Esophagus muscularis mucosa (tissue), 4 donors: Measurements from ENCODE around the gene CYB561. TPM values are rescaled to one million over a fixed set of nuclear protein-coding genes. Genes with fewer than 3 reads are reported as not detected.

Experiments used
- DNase-seq: peaks from one replicate; pipeline ENCODE4 v3.0.0-alpha.2; 2017; ENCODE audit errors: extremely low spot score
- H3K27ac ChIP-seq, 4 donors: fragments of 200-600 bp; sonication (generic); replicated peaks in 1 of 4; 1 replicate in 3 of 4; 2 replicates in 1 of 4; pipeline ENCODE4 v1.5.1; 2016 to 2019; ENCODE audit warnings: mild to moderate bottlenecking in 1 of 4
- H3K27me3 ChIP-seq, 4 donors: fragments of 200-600 bp; sonication (generic); one replicate each; pipeline versions ENCODE4 v1.5.1 to v1.6.0; 2016 to 2019
- H3K36me3 ChIP-seq, 4 donors: fragments of 200-600 bp; sonication (generic); one replicate each; pipeline ENCODE4 v1.5.1; 2016 to 2019
- H3K4me1 ChIP-seq, 4 donors: fragments of 200-600 bp; sonication (generic); one replicate each; pipeline ENCODE4 v1.5.1; 2016 to 2019
- H3K4me3 ChIP-seq, 4 donors: fragments of 200-600 bp; sonication (generic); 1 replicate in 2 of 4; 2 replicates in 2 of 4; pipeline ENCODE4 v1.5.1; 2016 to 2019; ENCODE audit warnings: mild to moderate bottlenecking in 4 of 4, moderate library complexity in 1 of 4
- H3K9me3 ChIP-seq, 4 donors: fragments of 200-600 bp; sonication (generic); 1 replicate in 3 of 4; 2 replicates in 1 of 4; pipeline ENCODE4 v1.5.1; 2016 to 2019
- CTCF ChIP-seq, 3 experiments: fragments of 200-600 bp in 2 of 3; fragments of 450-650 bp in 1 of 3; sonication (generic) in 2 of 3; IDR thresholded peaks; one replicate each; pipeline ENCODE4 v1.5.1; 2017 to 2019; ENCODE audit warnings: antibody characterized with exemption in 3 of 3, mild to moderate bottlenecking in 2 of 3, moderate library complexity in 1 of 3
- EP300 ChIP-seq: sonication (generic); formaldehyde crosslinking; IDR thresholded peaks from one replicate; pipeline ENCODE4 v1.6.1; 2017; ENCODE audit warnings: antibody characterized with exemption
- POLR2A ChIP-seq: fragments of 450-650 bp; IDR thresholded peaks from one replicate; pipeline ENCODE4 v1.6.1; 2017; ENCODE audit warnings: antibody characterized with exemption, moderate library complexity, mild to moderate bottlenecking, low read depth
- POLR2AphosphoS5 ChIP-seq, 2 donors: sonication (generic); formaldehyde crosslinking; IDR thresholded peaks; one replicate each; pipeline ENCODE4 v1.6.1; 2017; ENCODE audit warnings: antibody characterized with exemption in 2 of 2
- WGBS: methylation state at CpG from one replicate; pipeline ENCODE4 v1.1.5; 2018; 5-methylcytosine and 5-hydroxymethylcytosine counted together
- intact Hi-C: fragments of 100-400 bp; cut with DNase I; formaldehyde crosslinking; loops from one replicate; pipeline ENCODE4 v1.15.1; 2023
- total RNA-seq, 4 donors: library from RNA; depleted of rRNA; stranded (reverse); fragments of >200 nt; gene quantifications; one replicate each; pipeline versions ENCODE4 v1.1.0 to v1.2.1, GENCODE V29; 2016

CYB561 gene
- total RNA-seq, 4 donors from 2014 or later = 8.8 to 17.0 (median 13.2) TPM

- WGBS = 12% methylated on average over 18 of the region's 44 CpGs
- peak overlapping the region in 2 of 4 donors; percentile 23 to 25 for H3K27ac ChIP-seq
- H3K9me3 ChIP-seq = no peaks in the 10 kb centered on the region
- TF ChIP-seq CTCF (IDR thresholded peaks at IDR 0.05) = no peak
- no peak for TF ChIP-seq EP300
- TF ChIP-seq POLR2A = no peak
- no peak for TF ChIP-seq POLR2AphosphoS5 (IDR thresholded peaks at IDR 0.05)
- peaks cover 0 to 72% (median 22%) of the 10 kb centered on the region in 4 donors for H3K27me3 ChIP-seq
- H3K36me3 ChIP-seq = peaks cover 0 to 3% (median 0%) of the 10 kb centered on the region in 4 donors
- H3K4me1 ChIP-seq = peaks cover 33 to 49% (median 43%) of the 10 kb centered on the region in 4 donors
- no peak for DNase-seq
- H3K4me3 ChIP-seq = peak overlapping the region; percentile 60 to 72 (median 65)
- intact Hi-C loops = loop anchor here (5.0 kb wide), 1 partner anchor 40 kb away; no protein-coding TSS in a partner anchor
Observed at GRCh38 chr17:63477480-63478440, 31.7 kb upstream of the CYB561 start.

- Histone ChIP-seq H3K27me3 (peaks cover 0 to 65% (median 22%) of the 10 kb centered on the region in 4 donors), H3K27ac (peak within 1 kb of the TSS; percentile 13 to 41 (median 24)), H3K4me3 (peak within 1 kb of the TSS; percentile 60 to 72 (median 65)), H3K4me1 (peaks cover 33 to 49% (median 43%) of the 10 kb centered on the region in 4 donors), H3K9me3 (no peaks in the 10 kb centered on the region), H3K36me3 (no peaks in the 10 kb centered on the region)
- TF ChIP-seq POLR2AphosphoS5 (IDR thresholded peaks at IDR 0.05) (no peak), CTCF (IDR thresholded peaks at IDR 0.05) (no peak), POLR2A (no peak), EP300 (no peak)
- no peak for DNase-seq
- intact Hi-C loops = loop anchor here (5.0 kb wide), 1 partner anchor 40 kb away; no protein-coding TSS in a partner anchor
- WGBS = under 1% methylated on average over 24 of the region's 78 CpGs
Observed at GRCh38 chr17:63476854-63477479, 30.9 kb upstream of the CYB561 start, which contains the start of gene ACE. ACE (plus strand) TSS chr17:63477061; CDS start chr17:63477095, 34 bp downstream.

DNA sequence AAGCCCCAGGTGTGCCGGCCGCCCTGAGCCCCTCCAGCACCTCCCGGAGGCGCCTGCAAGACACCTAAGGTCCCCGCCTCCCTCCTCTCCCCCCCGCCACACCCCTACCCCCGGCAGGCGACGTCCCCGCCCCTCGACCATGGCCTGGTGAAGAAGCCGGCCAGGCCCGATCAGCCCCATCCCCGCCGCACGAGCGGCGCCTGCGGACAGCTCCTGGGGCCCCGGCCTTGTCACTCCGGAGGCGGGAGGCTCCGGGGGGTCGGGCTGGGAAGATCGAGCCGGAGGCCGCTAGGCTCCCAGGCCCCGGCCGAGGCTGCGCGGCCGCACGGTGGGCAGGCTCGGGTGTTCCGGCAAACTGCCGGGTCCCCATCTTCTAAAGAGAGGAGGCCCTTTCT lies 30.4 kb upstream of the CYB561 start:
- no peaks in the 10 kb centered on the region for H3K36me3 ChIP-seq
- H3K4me3 ChIP-seq = peak overlapping the region; percentile 60 to 72 (median 65)
- peaks cover 33 to 49% (median 43%) of the 10 kb centered on the region in 4 donors for H3K4me1 ChIP-seq
- H3K27ac ChIP-seq = peak overlapping the region; percentile 13 to 41 (median 21)
- intact Hi-C loops = loop anchor here (5.0 kb wide), 1 partner anchor 39 kb away; no protein-coding TSS in a partner anchor
- no peak for TF ChIP-seq CTCF (IDR thresholded peaks at IDR 0.05)
- no peak for TF ChIP-seq EP300
- TF ChIP-seq POLR2A = no peak
- TF ChIP-seq POLR2AphosphoS5 (IDR thresholded peaks at IDR 0.05) = no peak
- DNase-seq = no peak
- no CpG with 5 or more reads among the region's 36 CpGs for WGBS
- H3K9me3 ChIP-seq = no peaks in the 10 kb centered on the region
- peaks cover 0 to 61% (median 22%) of the 10 kb centered on the region in 4 donors for H3K27me3 ChIP-seq

GRCh38 chr17:63475491-63476412 lies 29.6 kb upstream of the CYB561 start:
- Histone ChIP-seq H3K27ac (peak overlapping the region in 2 of 4 donors; percentile 13 to 23), H3K4me1 (peaks cover 33 to 49% (median 43%) of the 10 kb centered on the region in 4 donors), H3K36me3 (no peaks in the 10 kb centered on the region), H3K27me3 (peaks cover 0 to 54% (median 21%) of the 10 kb centered on the region in 4 donors), H3K9me3 (no peaks in the 10 kb centered on the region), H3K4me3 (peak overlapping the region in 3 of 4 donors; percentile 60 to 66 (median 64))
- no peak for TF ChIP-seq POLR2A
- TF ChIP-seq EP300 = no peak
- no peak for TF ChIP-seq CTCF (IDR thresholded peaks at IDR 0.05)
- no peak for TF ChIP-seq POLR2AphosphoS5 (IDR thresholded peaks at IDR 0.05)
- intact Hi-C loops = loop anchor here (5.0 kb wide), 1 partner anchor 38 kb away; no protein-coding TSS in a partner anchor
- 74% methylated on average over 24 of the region's 28 CpGs for WGBS
- DNase-seq = no peak
